ENCODE results near the gene NCKIPSD. TPM values are rescaled to one million over a fixed set of nuclear protein-coding genes. Genes with fewer than 3 reads are reported as not detected.
A peak's percentile ranks its signal among the peaks of the same experiment; 100 is the strongest.
"Not testable (repeated sequence)": the region's sequence is repeated elsewhere in the genome, so short reads cannot be mapped to it uniquely, and the experiment has no call there.

NCKIPSD gene
- 28.5 TPM for polyA plus RNA-seq (2012; ENCODE audit: insufficient read depth, insufficient read length, low read depth)

- Histone ChIP-seq H3K4me3 (ENCODE audit: low read depth, low read length) (peak within 1 kb of the TSS; percentile 70), H3K9me3 (no peaks in the 10 kb centered on the region), H3K36me3 (peaks cover 44% of the 10 kb centered on the region), H3K4me1 (peaks cover 17% of the 10 kb centered on the region), H3K27me3 (no peaks in the 10 kb centered on the region)
- peak; percentile 51 for TF ChIP-seq CTCF (IDR thresholded peaks at IDR 0.05; ENCODE audit: low read depth, low read length)
- DNase-seq = peak; percentile 90
Measured at GRCh38 chr3:48685603-48686511, at the start of gene NCKIPSD. Gene NCKIPSD, minus strand, starts transcription at chr3:48685915. Its CDS starts 108 bp downstream, at chr3:48685807.

- not testable (repeated sequence) for H3K4me1 ChIP-seq; H3K9me3 ChIP-seq; H3K36me3 ChIP-seq; DNase-seq; H3K4me3 ChIP-seq (ENCODE audit: low read depth, low read length); H3K27me3 ChIP-seq
Measured at GRCh38 chr3:48735075-48735767, 49.5 kb upstream of the NCKIPSD start.

GRCh38 chr3:48734541-48734940, 48.8 kb upstream of the NCKIPSD start:
- H3K36me3 ChIP-seq; H3K27me3 ChIP-seq; H3K9me3 ChIP-seq; H3K4me1 ChIP-seq; DNase-seq; H3K4me3 ChIP-seq (ENCODE audit: low read depth, low read length): not testable (repeated sequence)

- H3K36me3 ChIP-seq; H3K9me3 ChIP-seq; H3K4me1 ChIP-seq; H3K4me3 ChIP-seq (ENCODE audit: low read depth, low read length); DNase-seq; H3K27me3 ChIP-seq: not testable (repeated sequence)
Measured at GRCh38 chr3:48733752-48734518, 48.2 kb upstream of the NCKIPSD start.

GRCh38 chr3:48727511-48727910, 41.8 kb upstream of the NCKIPSD start:
- DNase-seq = no peak
- H3K4me3 ChIP-seq (ENCODE audit: low read depth, low read length) = no peak overlapping the region
- no peaks in the 10 kb centered on the region for H3K4me1 ChIP-seq
- TF ChIP-seq CTCF (IDR thresholded peaks at IDR 0.05; ENCODE audit: low read depth, low read length) = no peak
- H3K27me3 ChIP-seq = no peaks in the 10 kb centered on the region
- H3K36me3 ChIP-seq = no peaks in the 10 kb centered on the region
- H3K9me3 ChIP-seq = no peaks in the 10 kb centered on the region

GRCh38 chr3:48725185-48725855, 39.6 kb upstream of the NCKIPSD start:
- not testable (repeated sequence) for H3K36me3 ChIP-seq; H3K4me1 ChIP-seq; DNase-seq; H3K4me3 ChIP-seq (ENCODE audit: low read depth, low read length); H3K27me3 ChIP-seq; H3K9me3 ChIP-seq

GRCh38 chr3:48723725-48724124, 38.0 kb upstream of the NCKIPSD start:
- Histone ChIP-seq H3K27me3 (no peaks in the 10 kb centered on the region), H3K36me3 (no peaks in the 10 kb centered on the region), H3K9me3 (no peaks in the 10 kb centered on the region), H3K4me1 (no peaks in the 10 kb centered on the region), H3K4me3 (ENCODE audit: low read depth, low read length) (no peak overlapping the region)
- no peak for DNase-seq
- no peak for TF ChIP-seq CTCF (IDR thresholded peaks at IDR 0.05; ENCODE audit: low read depth, low read length)

GRCh38 chr3:48723293-48723692, 37.6 kb upstream of the NCKIPSD start:
- H3K9me3 ChIP-seq; H3K27me3 ChIP-seq; DNase-seq; H3K36me3 ChIP-seq; H3K4me1 ChIP-seq; H3K4me3 ChIP-seq (ENCODE audit: low read depth, low read length): not testable (repeated sequence)

Measured in BE2C (cell line).